Vagina (tissue), 2 donors: Measurements from ENCODE around the gene DAPP1. TPM values are rescaled to one million over a fixed set of nuclear protein-coding genes. Genes with fewer than 3 reads are reported as not detected.
"Not testable (repeated sequence)": the region's sequence is repeated elsewhere in the genome, so short reads cannot be mapped to it uniquely, and the experiment has no call there.

ENCODE experiments used
- DNase-seq, 2 donors: peaks; one replicate each; pipeline ENCODE4 v3.0.0-alpha.2; 2017; ENCODE audit errors: extremely low spot score in 2 of 2
- H3K27ac ChIP-seq: fragments of 200-600 bp; sonication (generic); one replicate; pipeline ENCODE4 v1.5.1; 2019
- H3K27me3 ChIP-seq: fragments of 200-600 bp; sonication (generic); one replicate; pipeline ENCODE4 v1.5.1; 2019
- H3K36me3 ChIP-seq, 2 donors: fragments of 200-600 bp; sonication (generic); one replicate each; pipeline ENCODE4 v1.5.1; 2017 to 2019
- H3K4me1 ChIP-seq: fragments of 200-600 bp; sonication (generic); one replicate; pipeline ENCODE4 v1.5.1; 2019
- H3K4me3 ChIP-seq, 2 donors: fragments of 200-600 bp; sonication (generic); 1 replicate in 1 of 2; 2 replicates in 1 of 2; pipeline ENCODE4 v1.5.1; 2016 to 2019
- H3K9me3 ChIP-seq: fragments of 200-600 bp; sonication (generic); one replicate; pipeline ENCODE4 v1.5.1; 2019
- POLR2A ChIP-seq, 2 donors: fragments of 450-650 bp; IDR thresholded peaks; one replicate each; pipeline ENCODE4 v1.6.1; 2017; ENCODE audit warnings: antibody characterized with exemption in 2 of 2, mild to moderate bottlenecking in 2 of 2, moderate library complexity in 2 of 2
- POLR2AphosphoS5 ChIP-seq, 2 donors: sonication (generic); formaldehyde crosslinking; IDR thresholded peaks; one replicate each; pipeline ENCODE4 v1.9.0; 2017; ENCODE audit warnings: antibody characterized with exemption in 2 of 2, mild to moderate bottlenecking in 2 of 2, low read depth in 1 of 2; ENCODE audit not compliant: insufficient read depth in 1 of 2
- intact Hi-C: fragments of 100-400 bp; cut with DNase I; formaldehyde crosslinking; loops from one replicate; pipeline ENCODE4 v1.15.1; 2023
- total RNA-seq: library from RNA; depleted of rRNA; stranded (reverse); fragments of >200 nt; gene quantifications from one replicate; pipeline ENCODE4 v1.2.3, GENCODE V29; 2016
- TF ChIP-seq, protein P1 (sequence below), 3 experiments: fragments of 450-650 bp in 2 of 3; fragments of 200-600 bp in 1 of 3; sonication (generic) in 1 of 3; IDR thresholded peaks; one replicate each; pipeline ENCODE4 v1.5.1; 2017 to 2019; ENCODE audit warnings: antibody characterized with exemption in 3 of 3, mild to moderate bottlenecking in 2 of 3, moderate library complexity in 2 of 3

The DAPP1 gene
- total RNA-seq, 1 donor from 2014 or later: 22.6 TPM

DNA sequence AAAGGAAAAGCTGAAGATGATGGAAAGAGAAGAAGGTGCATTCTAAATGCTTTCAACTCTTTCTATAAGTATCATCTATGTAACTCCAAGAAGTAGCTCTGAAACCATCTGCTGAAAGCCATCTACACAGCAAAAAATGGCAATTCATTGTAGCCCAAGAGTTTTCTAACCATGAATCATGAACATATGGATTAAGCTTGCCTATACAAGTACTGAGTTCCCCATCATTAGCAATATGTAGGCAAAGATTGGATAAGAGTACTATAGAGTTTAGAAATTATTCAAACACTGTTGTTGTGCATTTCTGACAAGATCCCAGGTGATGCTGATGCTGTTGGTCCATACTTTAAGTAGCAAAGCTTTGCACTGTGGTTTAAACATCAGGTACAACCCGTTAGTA lies 11.2 kb downstream of the DAPP1 start:
- intact Hi-C loops: no loop called here

DNA sequence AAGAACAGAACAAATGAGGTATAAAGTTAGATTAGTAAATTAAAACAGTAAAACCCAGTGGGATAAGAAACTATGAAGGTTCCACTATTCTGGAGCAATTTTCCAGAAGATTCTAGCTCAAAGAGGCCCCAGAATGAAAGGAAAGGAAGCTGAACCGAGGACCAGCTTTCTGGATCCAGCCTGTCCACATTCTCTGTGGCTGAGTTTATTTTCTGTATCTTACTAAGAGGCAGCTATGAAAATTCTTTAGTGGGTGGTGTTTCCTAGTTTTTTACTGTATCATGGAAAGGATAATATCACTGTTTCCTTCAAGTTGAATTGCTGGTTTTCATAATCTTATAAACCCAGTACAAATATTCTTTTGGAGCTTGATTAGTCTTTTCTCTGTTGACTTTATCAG lies 11.8 kb downstream of the DAPP1 start:
- DNase-seq: no peak
- TF ChIP-seq, protein P1, sequence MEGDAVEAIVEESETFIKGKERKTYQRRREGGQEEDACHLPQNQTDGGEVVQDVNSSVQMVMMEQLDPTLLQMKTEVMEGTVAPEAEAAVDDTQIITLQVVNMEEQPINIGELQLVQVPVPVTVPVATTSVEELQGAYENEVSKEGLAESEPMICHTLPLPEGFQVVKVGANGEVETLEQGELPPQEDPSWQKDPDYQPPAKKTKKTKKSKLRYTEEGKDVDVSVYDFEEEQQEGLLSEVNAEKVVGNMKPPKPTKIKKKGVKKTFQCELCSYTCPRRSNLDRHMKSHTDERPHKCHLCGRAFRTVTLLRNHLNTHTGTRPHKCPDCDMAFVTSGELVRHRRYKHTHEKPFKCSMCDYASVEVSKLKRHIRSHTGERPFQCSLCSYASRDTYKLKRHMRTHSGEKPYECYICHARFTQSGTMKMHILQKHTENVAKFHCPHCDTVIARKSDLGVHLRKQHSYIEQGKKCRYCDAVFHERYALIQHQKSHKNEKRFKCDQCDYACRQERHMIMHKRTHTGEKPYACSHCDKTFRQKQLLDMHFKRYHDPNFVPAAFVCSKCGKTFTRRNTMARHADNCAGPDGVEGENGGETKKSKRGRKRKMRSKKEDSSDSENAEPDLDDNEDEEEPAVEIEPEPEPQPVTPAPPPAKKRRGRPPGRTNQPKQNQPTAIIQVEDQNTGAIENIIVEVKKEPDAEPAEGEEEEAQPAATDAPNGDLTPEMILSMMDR (IDR thresholded peaks at IDR 0.05): no peak
- TF ChIP-seq POLR2A (IDR thresholded peaks at IDR 0.05) (no peak), POLR2AphosphoS5 (IDR thresholded peaks at IDR 0.05; ENCODE audit: insufficient read depth in 1 of 2, low read depth in 1 of 2) (no peak)
- H3K27me3 ChIP-seq: no peaks in the 10 kb centered on the region
- H3K9me3 ChIP-seq: no peaks in the 10 kb centered on the region
- no peak overlapping the region for H3K4me3 ChIP-seq
- H3K36me3 ChIP-seq: no peaks in the 10 kb centered on the region
- peaks cover 5% of the 10 kb centered on the region for H3K4me1 ChIP-seq
- no peak overlapping the region for H3K27ac ChIP-seq
- intact Hi-C loops: no loop called here

More for the DNA sequence above, 11.2 kb downstream of the DAPP1 start:
- Histone ChIP-seq H3K27ac (no peak overlapping the region), H3K36me3 (no peaks in the 10 kb centered on the region), H3K4me3 (no peak overlapping the region), H3K27me3 (no peaks in the 10 kb centered on the region), H3K4me1 (no peaks in the 10 kb centered on the region), H3K9me3 (no peaks in the 10 kb centered on the region)
- TF ChIP-seq POLR2A (IDR thresholded peaks at IDR 0.05) (no peak), POLR2AphosphoS5 (IDR thresholded peaks at IDR 0.05; ENCODE audit: insufficient read depth in 1 of 2, low read depth in 1 of 2) (no peak)
- TF ChIP-seq, protein P1 (IDR thresholded peaks at IDR 0.05): no peak
- DNase-seq: no peak

DNA sequence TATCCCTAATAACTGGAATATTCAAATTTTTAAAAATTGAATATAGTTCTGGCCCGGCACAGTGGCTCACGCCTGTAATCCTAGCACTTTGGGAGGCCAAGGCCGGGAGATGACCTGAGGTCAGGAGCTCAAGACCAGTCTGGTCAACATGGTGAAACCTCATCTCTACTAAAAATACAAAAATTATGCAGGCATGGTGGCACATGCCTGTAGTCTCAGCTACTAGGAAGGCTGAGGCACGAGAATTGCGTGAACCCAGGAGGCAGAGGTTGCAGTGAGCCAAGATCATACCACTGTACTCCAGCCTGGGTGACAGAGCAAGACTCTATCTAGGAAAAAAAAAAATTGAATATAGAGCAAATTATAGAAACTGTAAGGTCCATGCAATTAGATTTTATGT lies 13.4 kb downstream of the DAPP1 start:
- DNase-seq, H3K36me3 ChIP-seq, H3K27me3 ChIP-seq, H3K27ac ChIP-seq, H3K4me3 ChIP-seq, H3K9me3 ChIP-seq, intact Hi-C loops: not testable (repeated sequence)
- peaks cover 11% of the 10 kb centered on the region for H3K4me1 ChIP-seq

DNA sequence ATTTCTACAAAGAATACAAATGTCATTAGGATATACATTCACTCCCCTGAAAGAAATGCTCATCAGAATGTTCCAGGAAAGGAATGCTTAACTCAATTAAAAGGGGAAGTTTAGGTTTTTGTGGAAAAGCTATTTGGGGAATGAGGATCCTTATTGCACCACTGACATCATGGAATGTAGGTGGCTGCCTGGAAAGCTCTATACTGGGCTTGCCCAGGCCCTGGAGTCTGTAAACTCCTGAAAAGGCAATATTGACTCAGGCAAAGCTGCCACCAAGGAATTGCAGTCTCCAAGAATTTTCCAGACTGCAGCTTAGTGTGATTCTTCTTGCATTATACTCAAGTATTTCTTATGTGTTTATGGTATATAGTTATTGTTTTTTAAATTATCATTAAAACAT lies 15.7 kb downstream of the DAPP1 start:
- intact Hi-C loops: no loop called here
- no peaks in the 10 kb centered on the region for H3K27me3 ChIP-seq
- H3K36me3 ChIP-seq: no peaks in the 10 kb centered on the region
- no peak overlapping the region for H3K4me3 ChIP-seq
- H3K4me1 ChIP-seq: peaks cover 11% of the 10 kb centered on the region
- no peak overlapping the region for H3K27ac ChIP-seq
- TF ChIP-seq POLR2AphosphoS5 (IDR thresholded peaks at IDR 0.05; ENCODE audit: insufficient read depth in 1 of 2, low read depth in 1 of 2): no peak
- TF ChIP-seq POLR2A (IDR thresholded peaks at IDR 0.05): no peak
- TF ChIP-seq, protein P1 (IDR thresholded peaks at IDR 0.05): no peak
- DNase-seq: no peak
- no peaks in the 10 kb centered on the region for H3K9me3 ChIP-seq

DNA sequence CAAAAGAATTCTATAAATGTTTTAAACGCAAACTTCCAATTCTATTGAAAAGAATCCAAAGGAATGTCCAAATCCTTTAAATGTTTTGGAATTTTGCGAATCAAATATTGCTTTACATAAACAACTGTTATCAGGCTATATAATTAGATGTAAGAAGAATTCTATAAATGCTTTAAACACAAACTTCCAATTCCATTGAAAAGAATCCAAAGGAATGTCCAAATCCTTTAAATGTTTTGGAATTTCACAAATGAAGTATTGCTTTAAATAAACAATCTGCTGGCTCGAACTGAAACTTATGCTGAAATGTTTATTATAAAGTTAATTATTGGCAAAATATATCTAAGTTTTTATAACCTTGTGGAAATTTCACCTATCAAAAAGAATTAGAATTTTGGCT lies 16.1 kb downstream of the DAPP1 start:
- H3K36me3 ChIP-seq: no peaks in the 10 kb centered on the region
- no peak for TF ChIP-seq POLR2A (IDR thresholded peaks at IDR 0.05)
- no peak for TF ChIP-seq POLR2AphosphoS5 (IDR thresholded peaks at IDR 0.05; ENCODE audit: insufficient read depth in 1 of 2, low read depth in 1 of 2)
- TF ChIP-seq, protein P1 (IDR thresholded peaks at IDR 0.05): no peak
- no peak for DNase-seq
- no peaks in the 10 kb centered on the region for H3K27me3 ChIP-seq
- no peak overlapping the region for H3K4me3 ChIP-seq
- peaks cover 11% of the 10 kb centered on the region for H3K4me1 ChIP-seq
- H3K27ac ChIP-seq: no peak overlapping the region
- intact Hi-C loops: no loop called here
- H3K9me3 ChIP-seq: no peaks in the 10 kb centered on the region

DNA sequence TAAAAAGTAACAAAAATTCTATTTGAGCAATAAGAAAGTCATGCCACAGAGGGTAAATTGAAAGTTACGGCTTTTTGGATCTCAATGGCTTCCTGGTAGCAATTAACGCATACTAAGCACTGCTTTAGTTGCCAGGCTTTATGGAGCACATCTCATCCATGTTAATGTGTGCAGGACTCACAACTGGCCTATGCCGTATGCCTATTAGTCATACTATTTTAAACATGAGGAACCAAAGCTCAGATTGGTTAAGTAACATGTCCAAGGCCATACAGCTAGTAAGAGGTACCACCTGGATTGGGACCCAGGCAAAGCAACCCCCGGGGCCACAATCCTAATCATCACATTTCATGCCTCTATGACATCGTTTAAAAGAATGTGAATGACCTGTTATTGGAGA lies 17.1 kb downstream of the DAPP1 start:
- TF ChIP-seq, protein P1 (IDR thresholded peaks at IDR 0.05): no peak
- TF ChIP-seq POLR2A (IDR thresholded peaks at IDR 0.05) (no peak), POLR2AphosphoS5 (IDR thresholded peaks at IDR 0.05; ENCODE audit: insufficient read depth in 1 of 2, low read depth in 1 of 2) (no peak)
- intact Hi-C loops: no loop called here
- H3K4me1 ChIP-seq: peaks cover 11% of the 10 kb centered on the region
- H3K27ac ChIP-seq: no peak overlapping the region
- H3K27me3 ChIP-seq: no peaks in the 10 kb centered on the region
- no peaks in the 10 kb centered on the region for H3K9me3 ChIP-seq
- H3K36me3 ChIP-seq: no peaks in the 10 kb centered on the region
- H3K4me3 ChIP-seq: no peak overlapping the region
- no peak for DNase-seq
